HG03432 (cell line): ENCODE measurements around the gene RECQL5.

Source experiments
- ATAC-seq: cut with Tn5 transposase; IDR thresholded peaks from one replicate; pipeline ENCODE4 v1.9.1; 2021; ENCODE audit warnings: mild to moderate bottlenecking, moderate library complexity; ENCODE audit not compliant: unreplicated experiment

Gene RECQL5

GRCh38 chr17:75619506-75620431 is 47.2 kb downstream of the RECQL5 start:
- no peak for ATAC-seq

- no peak for ATAC-seq
Observed at GRCh38 chr17:75617675-75618074, 49.3 kb downstream of the RECQL5 start.

- no peak for ATAC-seq
Observed at GRCh38 chr17:75617218-75617617, 49.7 kb downstream of the RECQL5 start.

- no peak for ATAC-seq
Observed at GRCh38 chr17:75616521-75617122, 50.3 kb downstream of the RECQL5 start.

GRCh38 chr17:75615301-75615700 is 51.7 kb downstream of the RECQL5 start:
- ATAC-seq = no peak

GRCh38 chr17:75614556-75615270 is 52.2 kb downstream of the RECQL5 start:
- ATAC-seq = no peak

- no peak for ATAC-seq
Observed at GRCh38 chr17:75614006-75614405, 52.9 kb downstream of the RECQL5 start.

- ATAC-seq = no peak
Observed at GRCh38 chr17:75612906-75613626, 53.9 kb downstream of the RECQL5 start.

- no peak for ATAC-seq
Observed at GRCh38 chr17:75611851-75612429, 55.0 kb downstream of the RECQL5 start.

GRCh38 chr17:75610103-75610984 is 56.6 kb downstream of the RECQL5 start:
- ATAC-seq = no peak

- ATAC-seq = no peak
Observed at GRCh38 chr17:75607086-75607485, 59.9 kb downstream of the RECQL5 start.

- no peak for ATAC-seq
Observed at GRCh38 chr17:75605790-75606189, 61.2 kb downstream of the RECQL5 start.

GRCh38 chr17:75604034-75604695 is 62.8 kb downstream of the RECQL5 start:
- ATAC-seq = no peak

GRCh38 chr17:75603123-75603522 is 63.8 kb downstream of the RECQL5 start:
- no peak for ATAC-seq

GRCh38 chr17:75602644-75603043 is 64.3 kb downstream of the RECQL5 start:
- no peak for ATAC-seq

GRCh38 chr17:75601057-75601987 is 65.6 kb downstream of the RECQL5 start:
- ATAC-seq = no peak

- no peak for ATAC-seq
Observed at GRCh38 chr17:75596320-75597087, 70.5 kb downstream of the RECQL5 start.
